Mesenchymal stem cell (in vitro differentiated cells and primary cell): ENCODE data around the gene RREB1.

ENCODE experiments used
- DNase-seq: peaks from one replicate; pipeline ENCODE4 v3.0.0-alpha.2; 2013
- H2AFZ ChIP-seq: one replicate; pipeline ENCODE4 v1.6.1; 2013; ENCODE audit warnings: low read depth, mild to moderate bottlenecking, control low read depth, inconsistent platforms, low read length, moderate library complexity
- H2AK5ac ChIP-seq: 2 replicates; pipeline ENCODE4 v1.6.1; 2013; ENCODE audit warnings: low read length, moderate library complexity, mild to moderate bottlenecking, inconsistent platforms; ENCODE audit not compliant: severe bottlenecking
- H2BK120ac ChIP-seq: one replicate; pipeline ENCODE4 v1.6.1; 2013; ENCODE audit warnings: low read depth, mild to moderate bottlenecking, inconsistent platforms, low read length, moderate library complexity
- H2BK12ac ChIP-seq, 2 experiments: one replicate each; pipeline ENCODE4 v1.6.1; 2013; ENCODE audit warnings: inconsistent platforms in 2 of 2, low read length in 2 of 2, mild to moderate bottlenecking in 2 of 2, moderate library complexity in 2 of 2, control low read depth in 1 of 2
- H2BK15ac ChIP-seq: one replicate; pipeline ENCODE4 v1.6.1; 2013; ENCODE audit warnings: mild to moderate bottlenecking, low read depth, inconsistent platforms; ENCODE audit not compliant: poor library complexity, severe bottlenecking
- H2BK5ac ChIP-seq: 2 replicates; pipeline ENCODE4 v1.6.1; 2013; ENCODE audit warnings: low read depth, mild to moderate bottlenecking, low read length, control low read depth, inconsistent platforms; ENCODE audit not compliant: poor library complexity, severe bottlenecking
- H3K14ac ChIP-seq, 2 experiments: one replicate each; pipeline ENCODE4 v1.6.1; 2013; ENCODE audit warnings: inconsistent platforms in 2 of 2, low read length in 2 of 2, control low read depth in 1 of 2, mild to moderate bottlenecking in 1 of 2, moderate library complexity in 1 of 2
- H3K18ac ChIP-seq, 2 experiments: one replicate each; pipeline ENCODE4 v1.6.1; 2013; ENCODE audit warnings: inconsistent platforms in 2 of 2, low read length in 2 of 2, control low read depth in 1 of 2, low read depth in 1 of 2, mild to moderate bottlenecking in 1 of 2
- H3K23ac ChIP-seq, 2 experiments: one replicate each; pipeline ENCODE4 v1.6.1; 2013; ENCODE audit warnings: inconsistent platforms in 2 of 2, low read length in 2 of 2, mild to moderate bottlenecking in 2 of 2, moderate library complexity in 2 of 2, control low read depth in 1 of 2
- H3K27ac ChIP-seq: 2 replicates; pipeline ENCODE4 v1.5.1; 2013; ENCODE audit warnings: mild to moderate bottlenecking, moderate library complexity, low read length, control low read depth, inconsistent platforms; ENCODE audit not compliant: poor library complexity, severe bottlenecking
- H3K27me3 ChIP-seq, 2 experiments: 2 replicates each; pipeline versions ENCODE4 v1.6.1 to v1.7.0; 2013; ENCODE audit warnings: low read length in 2 of 2, mild to moderate bottlenecking in 2 of 2, moderate library complexity in 2 of 2, control low read depth in 1 of 2, inconsistent platforms in 1 of 2; ENCODE audit not compliant: control insufficient read depth in 1 of 2, insufficient read depth in 1 of 2
- H3K36me3 ChIP-seq, 2 experiments: 2 replicates each; pipeline versions ENCODE4 v1.6.1 to v1.7.0; 2013; ENCODE audit warnings: low read length in 2 of 2, control low read depth in 1 of 2, inconsistent platforms in 1 of 2, low read depth in 1 of 2, mild to moderate bottlenecking in 1 of 2; ENCODE audit not compliant: insufficient read depth in 2 of 2, control insufficient read depth in 1 of 2
- H3K4ac ChIP-seq, 2 experiments: one replicate each; pipeline ENCODE4 v1.6.1; 2013; ENCODE audit warnings: inconsistent platforms in 2 of 2, low read length in 2 of 2, mild to moderate bottlenecking in 2 of 2, moderate library complexity in 2 of 2, control low read depth in 1 of 2, low read depth in 1 of 2
- H3K4me1 ChIP-seq: 2 replicates; pipeline ENCODE4 v1.6.1; 2013; ENCODE audit warnings: low read depth, low read length, control low read depth; ENCODE audit not compliant: control insufficient read depth, insufficient read depth
- H3K4me2 ChIP-seq: 2 replicates; pipeline ENCODE4 v1.6.1; 2013; ENCODE audit warnings: low read length, mild to moderate bottlenecking, inconsistent platforms; ENCODE audit not compliant: poor library complexity, severe bottlenecking
- H3K4me3 ChIP-seq, 2 experiments: 2 replicates each; pipeline versions ENCODE4 v1.5.1 to v1.7.0; 2013; ENCODE audit warnings: low read length in 2 of 2, mild to moderate bottlenecking in 2 of 2, control low read depth in 1 of 2, low read depth in 1 of 2; ENCODE audit not compliant: insufficient read depth in 1 of 2
- H3K79me1 ChIP-seq: replicated peaks from 2 replicates; pipeline ENCODE4 v1.6.1; 2013; ENCODE audit warnings: mild to moderate bottlenecking, control low read depth, low read length, inconsistent platforms; ENCODE audit not compliant: poor library complexity, severe bottlenecking
- H3K9ac ChIP-seq: 2 replicates; pipeline ENCODE4 v1.7.0; 2013; ENCODE audit warnings: mild to moderate bottlenecking, low read length, moderate library complexity
- H3K9me3 ChIP-seq: 2 replicates; pipeline ENCODE4 v1.7.0; 2013; ENCODE audit warnings: mild to moderate bottlenecking, low read length; ENCODE audit not compliant: control insufficient read depth
- H4K8ac ChIP-seq: one replicate; pipeline ENCODE4 v1.6.1; 2013; ENCODE audit warnings: inconsistent platforms, mild to moderate bottlenecking, low read length, moderate library complexity
- H4K91ac ChIP-seq: one replicate; pipeline ENCODE4 v1.6.1; 2013; ENCODE audit warnings: mild to moderate bottlenecking, low read length, inconsistent platforms
- WGBS: methylation state at CpG from one replicate; pipeline ENCODE4 v1.1.7; 2013; ENCODE audit warnings: mixed read lengths; 5-methylcytosine and 5-hydroxymethylcytosine counted together

RREB1 gene

DNA sequence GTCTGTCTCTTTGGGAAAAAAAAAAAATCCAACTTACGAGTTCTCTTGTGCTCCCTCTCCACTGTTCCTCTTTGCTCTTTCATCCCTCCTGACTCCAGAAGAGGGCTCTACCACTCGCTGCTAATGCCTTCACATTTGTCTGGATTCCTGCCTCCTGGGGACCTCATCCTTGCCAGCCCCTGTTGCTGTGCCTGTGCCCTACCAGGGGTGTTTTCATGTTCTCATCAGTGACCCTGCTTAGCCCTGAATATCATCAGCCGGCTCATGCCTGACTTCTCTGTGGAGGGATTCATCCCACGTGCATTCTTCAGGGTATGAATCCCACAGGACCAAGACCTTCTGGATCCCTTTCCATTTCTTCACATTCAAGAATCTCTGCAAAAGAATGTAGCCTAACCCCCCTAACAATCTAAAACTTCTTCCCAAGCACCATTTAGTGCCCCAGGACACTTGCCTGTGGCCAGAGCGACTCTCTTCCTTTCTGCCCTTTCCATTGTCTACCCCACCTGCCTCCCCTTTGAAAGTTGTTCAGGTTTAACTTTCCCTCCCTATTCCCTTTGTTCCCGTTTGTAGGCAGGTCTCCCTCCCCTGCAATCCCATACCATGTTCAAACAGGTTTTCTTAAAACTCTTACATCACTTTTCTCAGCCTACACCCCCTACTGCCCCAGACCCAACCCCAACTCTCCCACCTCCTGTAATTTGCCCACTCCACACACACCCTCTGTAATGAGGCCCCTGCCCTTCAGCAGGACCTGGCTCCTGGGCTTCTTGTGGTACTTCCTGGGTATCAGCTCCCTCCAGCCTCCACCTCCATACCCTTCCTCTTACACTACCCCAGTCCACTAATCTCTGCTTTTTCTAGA, 50.2 kb downstream of the RREB1 start:
- Histone ChIP-seq H3K79me1 (peaks cover 31% of the 10 kb centered on the region), H4K8ac (peak overlapping the region; percentile 61), H3K4me3 (no peak overlapping the region), H2BK120ac (no peak overlapping the region), H2BK12ac (peak overlapping the region in 1 of 2 experiments; percentile 6), H3K9ac (peak overlapping the region; percentile 27), H2AFZ (no peak overlapping the region), H2BK5ac (peak overlapping the region; percentile 76), H3K27ac (peak overlapping the region; percentile 31), H3K18ac (no peak overlapping the region), H3K36me3 (peaks cover 4 to 6% of the 10 kb centered on the region in 2 experiments), H3K4ac (no peak overlapping the region), H3K14ac (no peak overlapping the region), H3K23ac (no peak overlapping the region), H2AK5ac (peak overlapping the region; percentile 97), H3K4me2 (no peak overlapping the region), H3K4me1 (peaks cover 25% of the 10 kb centered on the region), H3K27me3 (no peaks in the 10 kb centered on the region), H2BK15ac (no peak overlapping the region), H4K91ac (no peak overlapping the region), H3K9me3 (no peaks in the 10 kb centered on the region)
- no peak for DNase-seq
- WGBS: 62% methylated on average over 6 of the region's 6 CpGs

DNA sequence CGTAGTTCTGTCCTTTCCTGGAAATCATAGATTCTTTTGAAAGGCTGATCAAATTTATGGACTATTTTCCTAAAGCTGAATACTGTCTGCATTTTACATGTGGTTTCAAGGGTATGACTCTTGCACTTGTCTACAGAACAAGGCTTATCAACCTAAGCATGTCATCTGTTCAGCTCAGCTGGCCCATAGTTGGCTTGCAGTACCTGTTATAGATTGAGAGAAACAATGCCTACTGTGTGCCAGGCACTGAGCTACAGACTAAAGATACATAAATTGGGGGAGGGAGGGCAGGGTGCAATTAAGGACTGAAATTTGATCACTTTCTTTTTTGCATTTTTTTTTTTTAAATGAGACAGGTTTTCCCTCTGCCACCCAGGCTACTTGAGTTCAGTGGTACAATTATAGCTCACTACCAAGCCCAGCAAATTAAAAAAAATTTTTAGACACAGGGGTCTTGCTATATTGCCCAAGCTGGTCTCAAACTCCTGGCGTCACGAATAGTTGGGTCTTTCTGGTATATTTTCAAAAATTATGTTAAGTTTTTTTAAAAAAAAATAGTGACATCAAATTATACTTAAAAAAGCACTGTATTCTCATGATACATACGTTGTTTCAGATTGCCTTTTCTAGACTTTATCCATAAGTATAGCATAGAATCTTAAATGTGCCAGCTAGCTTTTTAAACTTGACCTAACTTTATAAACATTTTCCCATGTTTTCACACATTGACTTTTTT, 52.2 kb downstream of the RREB1 start:
- Histone ChIP-seq H3K36me3 (peaks cover under 1 to 4% of the 10 kb centered on the region in 2 experiments), H2BK12ac (no peak overlapping the region), H2BK120ac (no peak overlapping the region), H3K23ac (no peak overlapping the region), H3K18ac (no peak overlapping the region), H2BK15ac (no peak overlapping the region), H3K27me3 (no peaks in the 10 kb centered on the region), H4K91ac (no peak overlapping the region), H3K79me1 (peaks cover 27% of the 10 kb centered on the region), H3K4me3 (no peak overlapping the region), H3K4me1 (peaks cover 29% of the 10 kb centered on the region), H4K8ac (no peak overlapping the region), H3K4me2 (no peak overlapping the region), H3K9me3 (no peaks in the 10 kb centered on the region), H2AK5ac (no peak overlapping the region), H2AFZ (no peak overlapping the region), H3K27ac (no peak overlapping the region), H3K9ac (no peak overlapping the region), H3K14ac (no peak overlapping the region), H2BK5ac (no peak overlapping the region), H3K4ac (no peak overlapping the region)
- 100% methylated on average over 2 of the region's 4 CpGs for WGBS
- no peak for DNase-seq

DNA sequence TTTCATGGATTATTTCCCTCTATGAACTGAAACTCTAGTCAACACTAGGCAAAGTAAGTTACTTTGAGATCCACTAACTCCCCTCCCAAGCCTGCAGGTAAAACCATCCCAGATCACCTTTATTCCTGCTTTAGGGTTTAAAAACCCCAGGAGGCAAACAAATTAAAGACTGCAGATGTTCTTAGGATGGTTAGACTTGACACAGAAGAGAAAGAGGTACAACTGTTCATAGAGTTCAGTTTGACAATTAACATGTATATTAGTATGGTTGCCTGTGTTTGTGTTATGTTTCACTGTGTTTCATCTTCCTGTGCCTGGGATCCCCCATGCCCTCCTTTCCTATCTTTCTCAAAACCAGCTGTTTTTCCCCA, 53.5 kb downstream of the RREB1 start:
- Histone ChIP-seq H2AFZ (no peak overlapping the region), H3K36me3 (peaks cover 4 to 6% of the 10 kb centered on the region in 2 experiments), H3K27me3 (no peaks in the 10 kb centered on the region), H3K4me1 (peaks cover 37% of the 10 kb centered on the region), H2BK15ac (no peak overlapping the region), H4K8ac (no peak overlapping the region), H3K27ac (no peak overlapping the region), H3K14ac (no peak overlapping the region), H2AK5ac (no peak overlapping the region), H3K4me3 (no peak overlapping the region), H3K4ac (no peak overlapping the region), H3K18ac (no peak overlapping the region), H2BK12ac (no peak overlapping the region), H3K79me1 (peaks cover 27% of the 10 kb centered on the region), H2BK120ac (no peak overlapping the region), H2BK5ac (no peak overlapping the region), H3K23ac (no peak overlapping the region), H3K9me3 (no peaks in the 10 kb centered on the region), H3K4me2 (no peak overlapping the region), H4K91ac (no peak overlapping the region), H3K9ac (no peak overlapping the region)
- DNase-seq: no peak

DNA sequence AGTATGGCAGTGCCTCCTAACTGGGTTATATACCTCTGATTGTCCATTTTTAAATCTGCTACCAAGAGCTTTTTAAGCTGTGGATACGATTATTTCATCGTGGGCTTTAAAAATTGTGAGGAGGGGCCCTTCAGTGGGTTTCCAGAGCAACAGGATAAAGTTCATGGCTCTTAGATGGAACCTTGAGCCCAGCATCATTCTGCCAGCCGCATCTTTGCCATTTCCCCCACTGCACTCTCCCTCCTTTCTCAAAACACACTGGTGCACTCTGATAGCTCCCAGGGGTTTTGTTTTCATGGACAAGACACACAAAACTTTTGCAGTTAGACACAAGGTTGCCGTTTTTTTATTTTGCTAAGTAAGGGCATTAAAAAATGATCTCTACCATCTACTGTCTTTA, 54.1 kb downstream of the RREB1 start:
- H4K91ac ChIP-seq: no peak overlapping the region
- H3K4me3 ChIP-seq: no peak overlapping the region
- no peak overlapping the region for H3K27ac ChIP-seq
- H2BK15ac ChIP-seq: no peak overlapping the region
- H2BK5ac ChIP-seq: no peak overlapping the region
- H3K27me3 ChIP-seq: no peaks in the 10 kb centered on the region
- no peak overlapping the region for H3K23ac ChIP-seq
- 96% methylated on average over 3 of the region's 4 CpGs for WGBS
- DNase-seq: no peak
- H3K79me1 ChIP-seq: peaks cover 29% of the 10 kb centered on the region
- H3K4ac ChIP-seq: no peak overlapping the region
- no peaks in the 10 kb centered on the region for H3K9me3 ChIP-seq
- H3K4me2 ChIP-seq: no peak overlapping the region
- H2BK12ac ChIP-seq: no peak overlapping the region
- H2BK120ac ChIP-seq: no peak overlapping the region
- H3K36me3 ChIP-seq: peaks cover 4 to 6% of the 10 kb centered on the region in 2 experiments
- H3K14ac ChIP-seq: no peak overlapping the region
- H2AFZ ChIP-seq: no peak overlapping the region
- no peak overlapping the region for H3K9ac ChIP-seq
- no peak overlapping the region for H4K8ac ChIP-seq
- H3K18ac ChIP-seq: no peak overlapping the region
- H2AK5ac ChIP-seq: no peak overlapping the region
- peaks cover 36% of the 10 kb centered on the region for H3K4me1 ChIP-seq
